Superior temporal gyrus (tissue), 1 donor: ENCODE results near the gene ACAD11.

ENCODE experiments used
- DNase-seq: peaks from one replicate; pipeline ENCODE4 v3.0.0-alpha.2; 2016; ENCODE audit errors: extremely low spot score

Gene ACAD11

GRCh38 chr3:132659365-132660051 is at the start of gene ACAD11:
Gene ACAD11, minus strand, starts transcription at chr3:132659809. Its CDS starts 58 bp downstream, at chr3:132659751.
- peak; percentile 74 for DNase-seq

DNA sequence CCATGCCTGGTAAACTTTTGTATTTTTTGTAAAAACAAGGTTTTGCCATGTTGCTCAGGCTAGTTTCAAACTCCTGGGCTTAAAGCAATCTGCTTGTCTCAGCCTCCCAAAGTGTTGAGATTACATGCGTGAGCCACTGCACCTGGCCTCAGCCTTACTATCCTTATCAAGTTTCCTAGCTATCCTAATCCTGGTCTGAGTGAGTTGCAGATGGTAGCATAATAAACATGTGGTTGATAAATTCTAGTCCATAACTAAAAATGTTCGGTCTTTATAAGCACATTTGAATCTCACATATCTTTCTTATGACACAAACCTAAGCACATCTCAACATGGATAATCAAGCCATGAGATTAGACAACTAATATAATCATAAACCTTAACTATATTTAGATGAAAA is 44.1 kb upstream of the ACAD11 start:
- no peak for DNase-seq

GRCh38 chr3:132695422-132695821 is 35.8 kb upstream of the ACAD11 start:
- DNase-seq, result no peak

GRCh38 chr3:132694991-132695390 is 35.4 kb upstream of the ACAD11 start:
- DNase-seq, result no peak

DNA sequence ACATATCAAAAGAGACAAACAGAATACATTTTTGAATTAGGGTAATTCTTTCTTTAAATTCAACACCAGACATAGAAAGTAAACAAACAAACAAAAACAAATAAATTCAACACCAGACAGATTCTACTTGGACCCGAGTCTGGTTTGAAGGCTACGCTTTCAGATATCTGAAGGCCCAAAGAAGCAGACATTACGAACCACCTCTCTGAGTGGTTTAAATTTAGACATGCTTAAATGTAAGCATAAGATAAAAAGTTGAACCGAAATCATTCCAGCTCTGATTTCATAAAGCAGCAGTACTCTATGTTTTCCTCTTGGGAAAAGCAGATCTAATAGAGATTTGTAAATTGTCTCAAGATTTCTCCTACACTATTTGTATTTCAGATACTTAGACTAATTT is 30.4 kb upstream of the ACAD11 start:
- no peak for DNase-seq

GRCh38 chr3:132682201-132682600 is 22.6 kb upstream of the ACAD11 start:
- no peak for DNase-seq

DNA sequence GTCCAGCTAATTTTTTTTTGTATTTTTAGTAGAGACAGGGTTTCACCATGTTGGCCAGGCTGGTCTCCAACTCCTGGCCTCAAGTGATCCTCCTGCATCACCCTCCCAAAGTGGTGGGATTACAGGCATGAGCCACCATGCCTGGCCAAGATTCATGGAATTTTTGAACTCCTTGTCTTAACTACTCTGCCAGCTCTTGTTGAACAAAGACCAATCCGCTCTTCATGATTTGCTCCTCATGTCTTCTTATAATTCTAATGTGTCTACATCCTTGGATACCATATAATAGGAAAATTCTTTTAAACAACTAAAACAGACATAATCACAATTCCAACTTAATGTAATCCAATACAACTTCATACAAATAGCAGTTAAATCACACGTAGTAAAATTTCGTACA is 21.8 kb upstream of the ACAD11 start:
- DNase-seq, result no peak

GRCh38 chr3:132679911-132680310 is 20.3 kb upstream of the ACAD11 start:
- no peak for DNase-seq

DNA sequence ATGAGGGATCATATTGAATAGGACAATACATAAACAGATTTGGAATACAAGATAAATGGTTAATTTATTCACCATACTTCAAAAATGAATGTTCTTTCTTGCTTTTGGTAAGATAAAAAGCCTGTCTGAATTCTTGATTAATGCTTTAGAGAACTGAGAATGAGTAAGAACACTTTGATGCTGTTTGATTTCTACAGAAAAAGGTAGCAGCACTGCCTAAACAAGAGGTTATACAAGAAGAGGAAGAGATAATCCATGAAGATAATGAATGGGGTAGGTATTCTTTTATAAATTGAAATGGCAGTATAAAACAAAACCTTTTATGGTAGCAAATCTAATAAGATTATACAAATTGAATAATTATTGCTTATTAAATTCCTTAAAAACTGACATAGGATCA is 15.8 kb upstream of the ACAD11 start:
- no peak for DNase-seq

DNA sequence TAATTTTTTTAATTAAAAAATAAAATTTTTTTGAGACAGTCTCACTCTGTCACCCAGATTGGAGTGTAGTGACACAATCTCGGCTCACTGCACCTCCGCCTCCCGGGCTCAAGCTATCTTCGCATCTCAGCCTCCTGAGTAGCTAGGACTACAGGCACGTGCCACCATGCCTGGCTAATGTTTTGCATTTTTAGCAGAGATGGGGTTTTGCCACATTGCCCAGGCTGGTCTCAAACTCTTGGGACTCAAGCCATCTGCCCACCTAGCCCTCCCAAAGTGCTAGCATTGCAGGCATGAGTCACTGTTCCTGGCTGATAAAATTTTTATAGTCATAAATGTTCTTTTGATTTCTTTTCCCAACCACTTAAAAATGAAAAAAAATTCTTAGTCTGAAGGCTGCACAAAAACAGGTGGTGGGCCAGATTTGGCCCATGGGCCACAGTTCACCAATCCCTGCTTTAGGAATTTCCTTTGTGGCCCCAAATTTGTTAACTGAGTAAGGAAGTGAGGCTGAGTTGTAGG is 9.7 kb upstream of the ACAD11 start:
- no peak for DNase-seq

- no peak for DNase-seq
These were observed 5.7 kb upstream of the ACAD11 start for GRCh38 chr3:132665230-132665745.

DNA sequence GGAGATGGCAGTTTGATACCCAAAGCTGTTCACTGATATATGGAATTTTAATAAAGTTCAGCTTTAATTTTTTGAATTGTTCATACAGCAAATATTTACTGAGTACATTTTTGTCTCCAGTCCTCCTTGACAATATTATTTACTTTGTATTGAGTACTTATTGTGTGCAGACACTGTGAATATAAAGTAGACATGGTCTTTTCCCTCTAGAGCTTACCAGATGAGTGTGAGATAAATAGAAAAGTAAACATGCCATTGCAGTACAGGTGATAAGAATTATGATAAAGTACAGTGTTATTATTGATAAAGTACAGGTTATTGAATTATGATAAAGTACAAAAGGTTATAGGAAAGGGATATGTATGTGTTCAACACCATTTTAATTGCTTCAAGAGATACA is 2.6 kb upstream of the ACAD11 start:
- no peak for DNase-seq

DNA sequence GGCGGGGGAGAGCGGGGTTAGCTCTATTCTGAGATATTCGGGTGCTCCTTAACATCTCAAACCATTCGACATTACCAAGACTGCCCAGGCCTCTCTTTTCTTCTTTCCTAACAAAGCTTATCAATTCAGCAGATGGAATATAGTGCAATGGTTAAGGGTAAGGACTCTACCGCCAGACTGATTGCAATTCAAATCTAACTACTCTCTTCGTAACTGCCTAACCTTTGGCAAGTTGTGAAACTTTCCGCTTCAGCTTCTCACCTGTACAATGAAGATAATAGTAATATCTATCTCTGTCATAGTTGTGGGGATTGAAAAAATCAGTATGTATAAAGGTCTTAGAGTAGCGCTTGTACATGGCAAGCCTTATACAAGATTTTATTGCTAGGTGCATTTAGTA is 1.5 kb upstream of the ACAD11 start:
- DNase-seq, result no peak

DNA sequence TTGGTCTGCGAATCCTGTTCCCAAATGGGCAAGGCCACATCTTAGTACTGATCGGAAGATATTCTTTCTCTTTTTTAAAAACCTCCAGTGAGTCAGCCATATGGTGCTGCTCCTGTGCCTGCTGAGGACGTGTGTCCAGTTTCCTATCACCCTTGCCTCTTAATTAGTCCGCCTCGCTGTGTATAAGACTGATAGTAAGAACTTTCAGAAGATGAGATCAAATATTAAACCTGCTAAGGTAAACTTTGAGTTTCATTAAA is 1.1 kb upstream of the ACAD11 start:
- DNase-seq, result no peak

GRCh38 chr3:132660052-132660810 is 622 bp upstream of the ACAD11 start, which contains the start of gene UBA5:
Gene UBA5, plus strand, starts transcription at chr3:132660329. Its CDS starts 209 bp downstream, at chr3:132660538.
- peak; percentile 80 for DNase-seq

- no peak for DNase-seq
These were observed 627 bp downstream of the ACAD11 start for GRCh38 chr3:132659000-132659364.

- no peak for DNase-seq
These were observed 1.5 kb downstream of the ACAD11 start for GRCh38 chr3:132657869-132658747.

GRCh38 chr3:132655471-132655870 is 4.1 kb downstream of the ACAD11 start:
- DNase-seq, result no peak

GRCh38 chr3:132654721-132655120 is 4.9 kb downstream of the ACAD11 start:
- no peak for DNase-seq

DNA sequence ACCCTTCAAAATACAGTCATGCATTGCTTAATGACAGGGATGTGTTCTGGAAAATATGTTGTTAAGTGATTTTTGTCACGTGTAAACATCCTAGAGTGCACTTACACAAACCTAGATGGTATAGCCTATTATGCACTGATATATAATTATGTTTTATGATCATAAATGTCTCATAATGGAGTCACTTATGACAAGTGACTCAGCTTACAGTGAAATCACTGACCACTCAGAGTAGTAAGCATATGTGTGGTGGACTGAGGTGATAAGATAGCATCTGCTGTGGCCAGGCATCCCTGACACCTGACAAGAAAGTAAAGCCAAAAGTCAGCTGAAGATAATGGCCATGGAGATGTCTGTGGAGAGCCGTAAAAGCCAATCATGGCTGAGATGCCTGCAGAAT is 5.4 kb downstream of the ACAD11 start:
- DNase-seq, result no peak

DNA sequence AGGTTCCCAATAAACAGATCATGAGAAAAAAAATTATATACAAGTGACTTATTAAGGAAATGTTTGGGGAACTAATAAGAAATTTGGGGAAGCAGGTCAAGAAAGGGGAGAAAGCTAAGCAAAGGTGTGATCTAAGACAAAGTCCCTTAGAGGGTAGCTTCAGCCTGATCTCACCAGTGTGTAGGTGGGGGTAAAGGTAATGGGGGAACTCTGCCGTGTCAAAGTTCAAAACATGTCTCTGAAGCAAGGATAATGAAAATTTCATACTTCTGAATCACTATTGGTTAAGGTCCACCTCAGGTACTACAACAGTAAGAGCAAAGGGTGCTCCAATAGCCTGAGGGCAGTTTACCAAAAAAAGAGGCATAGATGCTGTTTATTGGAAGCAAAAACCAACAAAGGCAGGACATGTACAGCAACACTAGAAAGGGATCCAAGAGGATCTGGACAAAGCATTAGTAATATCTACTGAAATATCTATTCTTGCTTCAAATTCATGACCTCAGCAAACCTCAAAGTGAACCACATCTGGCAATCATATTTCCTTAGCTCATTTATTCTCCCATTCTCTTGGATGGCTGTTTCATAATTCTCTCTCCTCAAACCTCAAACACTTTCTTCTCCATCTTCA is 6.9 kb downstream of the ACAD11 start:
- no peak for DNase-seq

DNA sequence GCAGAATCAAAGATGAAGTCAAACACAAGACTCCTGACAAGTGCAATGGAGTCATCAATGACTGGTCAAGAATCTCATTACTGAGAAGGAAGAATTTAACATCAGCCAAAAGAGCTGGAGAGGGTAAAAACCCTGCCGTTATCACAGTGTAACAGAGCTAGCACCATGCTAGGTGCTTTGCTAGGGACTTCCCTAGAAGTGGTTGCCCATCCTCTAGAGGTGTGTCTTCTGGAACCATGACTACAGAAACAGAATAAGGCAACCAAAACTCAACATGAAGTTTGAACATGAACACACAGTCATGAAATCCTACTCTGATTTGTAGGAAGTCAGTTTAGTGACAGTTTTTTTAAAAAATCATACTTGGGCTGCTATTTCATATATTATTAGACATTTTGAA is 9.5 kb downstream of the ACAD11 start:
- no peak for DNase-seq
